HG02610 (cell line): Measurements from ENCODE around the gene PGPEP1.

Experiments used
- ATAC-seq: cut with Tn5 transposase; IDR thresholded peaks from one replicate; pipeline ENCODE4 v1.9.1; 2021; ENCODE audit warnings: mild to moderate bottlenecking, moderate library complexity; ENCODE audit not compliant: unreplicated experiment

Gene PGPEP1

GRCh38 chr19:18417250-18418028 is 77.0 kb downstream of the PGPEP1 start:
- ATAC-seq: no peak

DNA sequence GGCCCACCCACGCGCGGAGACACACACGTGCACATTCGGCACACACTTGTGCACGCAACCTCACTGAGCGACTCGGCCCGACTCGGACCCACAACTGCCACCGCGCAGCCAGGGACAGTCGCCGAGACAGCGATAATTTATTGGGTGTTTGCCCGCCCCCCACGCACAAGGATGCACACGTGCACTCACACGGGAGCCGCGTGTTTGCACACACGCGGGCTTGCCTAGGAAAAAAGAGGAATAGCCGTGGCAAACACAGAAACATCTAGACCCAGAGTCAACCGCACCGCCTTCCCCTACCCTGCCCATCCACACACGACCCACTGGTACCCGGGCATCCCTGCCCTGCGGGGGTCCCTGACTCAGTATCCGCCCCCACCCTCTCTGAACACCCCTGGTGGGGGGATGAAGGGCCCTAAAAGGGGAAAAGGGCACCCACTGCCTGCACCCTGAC is 77.7 kb downstream of the PGPEP1 start:
- no peak for ATAC-seq

DNA sequence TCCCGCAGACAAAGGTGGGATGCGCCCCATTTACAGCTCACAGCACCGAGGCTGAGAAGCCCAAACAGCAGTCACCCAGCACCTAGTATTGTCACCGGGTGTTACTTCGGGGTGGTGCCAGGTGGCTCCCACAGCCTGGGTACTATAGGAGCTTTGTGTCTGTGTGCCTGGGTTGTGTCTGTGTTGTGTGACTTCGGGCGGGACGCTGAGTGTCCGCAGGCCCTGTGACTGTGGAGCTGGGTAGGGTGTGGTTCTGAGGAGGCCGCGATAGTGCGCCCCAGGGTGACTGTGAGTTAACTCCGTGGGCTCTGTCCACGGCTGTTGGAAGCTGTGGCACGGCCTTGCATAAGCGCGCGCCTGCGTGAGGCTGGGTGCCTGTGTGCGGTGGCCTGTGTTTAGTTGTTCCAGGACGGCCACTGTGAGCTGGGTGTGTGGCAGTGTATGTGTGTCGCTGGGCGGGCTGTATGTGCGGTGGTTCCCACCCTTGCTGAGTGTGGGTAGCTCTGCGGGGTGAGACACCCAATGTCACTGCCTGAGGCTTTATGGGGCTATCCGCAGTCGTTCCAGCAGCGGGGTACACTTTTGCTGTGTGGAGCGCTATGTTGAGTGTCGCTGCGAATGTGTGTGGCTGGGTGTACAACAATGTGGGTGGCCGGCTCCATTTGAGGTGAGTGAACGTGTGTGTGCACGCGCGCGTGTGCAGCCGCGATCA is 78.2 kb downstream of the PGPEP1 start:
- ATAC-seq: no peak

DNA sequence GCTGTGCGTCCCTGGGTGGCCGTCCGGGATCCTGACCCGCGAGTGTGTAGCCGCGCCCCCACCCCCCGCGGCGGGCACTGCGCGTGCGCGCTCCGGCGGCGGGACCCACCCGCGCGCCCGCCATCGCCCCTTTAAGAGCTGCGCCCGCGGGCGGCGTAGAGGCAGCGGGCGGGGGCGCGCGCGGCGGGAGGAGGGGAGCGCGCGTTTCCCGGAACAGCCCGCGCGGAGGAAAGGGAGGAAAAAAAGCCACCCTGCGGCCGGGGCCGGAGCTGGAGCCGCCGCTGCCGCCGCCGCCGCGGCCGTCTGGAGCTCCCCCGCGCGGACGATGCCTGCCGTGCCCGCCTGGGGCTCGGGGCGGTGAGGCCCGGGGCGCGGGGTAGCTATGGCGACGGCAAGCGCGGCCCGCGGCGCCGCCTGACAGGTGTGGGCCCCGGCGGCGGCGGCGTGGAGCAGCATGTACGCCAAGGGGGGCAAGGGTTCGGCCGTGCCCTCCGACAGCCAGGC is 78.8 kb downstream of the PGPEP1 start, which contains the start of gene SSBP4:
Gene SSBP4 (plus strand): TSS at position 204 of the 504 bp plus-strand sequence. CDS start 251 bp downstream, at position 455.
- ATAC-seq: no peak
